GM12873 (cell line): Measurements from ENCODE around the gene VN1R2.
"Not testable (repeated sequence)": the region's sequence is repeated elsewhere in the genome, so short reads cannot be mapped to it uniquely, and the experiment has no call there.

ENCODE experiments used
- CTCF ChIP-seq: IDR thresholded peaks from 2 replicates; pipeline ENCODE4 v1.5.1; 2012; ENCODE audit warnings: low read depth, mild to moderate bottlenecking, moderate library complexity, low read length, control low read depth; ENCODE audit not compliant: insufficient read depth; ENCODE audit errors: missing control alignments

The VN1R2 gene, protein sequence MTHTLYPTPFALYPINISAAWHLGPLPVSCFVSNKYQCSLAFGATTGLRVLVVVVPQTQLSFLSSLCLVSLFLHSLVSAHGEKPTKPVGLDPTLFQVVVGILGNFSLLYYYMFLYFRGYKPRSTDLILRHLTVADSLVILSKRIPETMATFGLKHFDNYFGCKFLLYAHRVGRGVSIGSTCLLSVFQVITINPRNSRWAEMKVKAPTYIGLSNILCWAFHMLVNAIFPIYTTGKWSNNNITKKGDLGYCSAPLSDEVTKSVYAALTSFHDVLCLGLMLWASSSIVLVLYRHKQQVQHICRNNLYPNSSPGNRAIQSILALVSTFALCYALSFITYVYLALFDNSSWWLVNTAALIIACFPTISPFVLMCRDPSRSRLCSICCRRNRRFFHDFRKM

GRCh38 chr19:53257715-53258342, at the start of gene VN1R2:
VN1R2 (plus strand) TSS chr19:53258292; CDS start chr19:53258376, 84 bp downstream.
- TF ChIP-seq CTCF, result not testable (repeated sequence)

GRCh38 chr19:53212703-53213320, 45.3 kb upstream of the VN1R2 start:
- TF ChIP-seq CTCF, result no peak

DNA sequence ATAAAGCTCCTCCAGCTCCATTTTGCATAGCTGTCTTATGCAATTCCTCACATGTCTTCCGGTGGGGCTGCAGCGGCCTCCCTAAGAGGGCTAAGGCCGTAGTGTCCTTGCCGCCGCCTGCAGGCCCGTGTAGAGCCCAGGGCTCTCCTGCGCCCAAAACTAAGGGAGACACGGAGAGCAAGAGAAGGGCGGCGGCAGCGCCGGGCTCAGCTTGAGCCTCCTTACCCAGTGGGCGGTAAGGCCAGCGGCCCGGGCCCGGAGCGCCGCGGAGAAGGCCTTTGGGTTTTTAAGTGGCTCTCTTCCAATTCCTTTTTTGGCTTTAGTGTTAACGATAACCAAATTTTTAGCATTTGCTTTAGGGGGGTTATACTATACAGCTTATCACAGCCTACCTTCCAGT, 33.5 kb upstream of the VN1R2 start:
- no peak for TF ChIP-seq CTCF

GRCh38 chr19:53237114-53237777, 20.8 kb upstream of the VN1R2 start:
- no peak for TF ChIP-seq CTCF

DNA sequence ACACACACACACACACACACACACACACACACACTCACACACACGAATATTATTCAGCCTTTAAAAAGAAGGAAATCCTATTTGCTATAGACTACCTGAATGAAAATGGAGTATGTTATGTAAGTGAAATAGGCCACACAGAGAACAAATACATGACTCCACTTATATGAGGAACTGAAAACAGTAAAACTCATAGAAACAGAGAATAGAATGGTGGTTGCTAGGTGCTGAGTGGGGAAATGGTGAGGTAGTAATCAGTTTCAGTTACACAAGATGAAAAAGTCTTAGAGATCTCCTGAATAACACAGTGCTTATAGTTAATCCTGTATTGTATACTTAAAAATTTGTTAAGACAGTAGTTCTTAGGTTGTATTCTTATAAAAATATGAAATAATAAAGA, 11.6 kb upstream of the VN1R2 start:
- TF ChIP-seq CTCF, result no peak

- TF ChIP-seq CTCF, result no peak
These were observed 3.4 kb upstream of the VN1R2 start, which contains the start of gene ZNF677 for GRCh38 chr19:53254411-53255341. ZNF677 (minus strand) TSS chr19:53254873; CDS start chr19:53251550, 3,323 bp downstream.
